Stimulated activated CD4-positive, alpha-beta T cell treated with anti-CD3 and anti-CD28 coated beads, Interleukin-4, amount 100 ng/mL, for 24 hours (primary cell): ENCODE data around the gene GNAI1.

Experiments
- DNase-seq: peaks from one replicate; pipeline ENCODE4 v3.0.0-alpha.2; 2020

The GNAI1 gene

GRCh38 chr7:80165177-80165576 lies 30.5 kb downstream of the GNAI1 start:
- DNase-seq, result no peak

- DNase-seq, result no peak
Measured at GRCh38 chr7:80170445-80170844, 35.8 kb downstream of the GNAI1 start.

GRCh38 chr7:80172387-80172786 lies 37.8 kb downstream of the GNAI1 start:
- DNase-seq, result no peak

GRCh38 chr7:80175744-80176143 lies 41.1 kb downstream of the GNAI1 start:
- no peak for DNase-seq

DNA sequence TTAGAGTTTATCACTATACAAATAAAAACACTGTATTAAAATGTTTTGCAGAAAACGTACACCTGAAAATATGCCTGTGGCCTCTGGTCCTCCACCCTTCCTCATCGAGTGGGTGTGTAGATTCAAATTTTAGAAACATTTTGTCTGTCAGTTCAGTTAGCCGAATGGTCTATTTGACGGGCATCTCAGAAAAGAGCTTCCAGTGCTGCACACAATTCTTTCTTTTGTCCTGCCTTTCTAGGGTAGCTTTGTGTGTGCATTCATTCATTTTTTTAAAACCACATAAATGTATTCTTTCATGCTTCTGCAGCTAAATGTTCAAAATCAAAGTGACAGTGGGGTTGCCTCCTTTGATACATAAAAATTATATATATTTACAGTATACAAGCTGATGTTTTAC lies 46.8 kb downstream of the GNAI1 start:
- DNase-seq, result no peak

- DNase-seq, result no peak
Measured at GRCh38 chr7:80182630-80183276, 48.1 kb downstream of the GNAI1 start.

- DNase-seq, result no peak
Measured at GRCh38 chr7:80183351-80183750, 48.7 kb downstream of the GNAI1 start.

DNA sequence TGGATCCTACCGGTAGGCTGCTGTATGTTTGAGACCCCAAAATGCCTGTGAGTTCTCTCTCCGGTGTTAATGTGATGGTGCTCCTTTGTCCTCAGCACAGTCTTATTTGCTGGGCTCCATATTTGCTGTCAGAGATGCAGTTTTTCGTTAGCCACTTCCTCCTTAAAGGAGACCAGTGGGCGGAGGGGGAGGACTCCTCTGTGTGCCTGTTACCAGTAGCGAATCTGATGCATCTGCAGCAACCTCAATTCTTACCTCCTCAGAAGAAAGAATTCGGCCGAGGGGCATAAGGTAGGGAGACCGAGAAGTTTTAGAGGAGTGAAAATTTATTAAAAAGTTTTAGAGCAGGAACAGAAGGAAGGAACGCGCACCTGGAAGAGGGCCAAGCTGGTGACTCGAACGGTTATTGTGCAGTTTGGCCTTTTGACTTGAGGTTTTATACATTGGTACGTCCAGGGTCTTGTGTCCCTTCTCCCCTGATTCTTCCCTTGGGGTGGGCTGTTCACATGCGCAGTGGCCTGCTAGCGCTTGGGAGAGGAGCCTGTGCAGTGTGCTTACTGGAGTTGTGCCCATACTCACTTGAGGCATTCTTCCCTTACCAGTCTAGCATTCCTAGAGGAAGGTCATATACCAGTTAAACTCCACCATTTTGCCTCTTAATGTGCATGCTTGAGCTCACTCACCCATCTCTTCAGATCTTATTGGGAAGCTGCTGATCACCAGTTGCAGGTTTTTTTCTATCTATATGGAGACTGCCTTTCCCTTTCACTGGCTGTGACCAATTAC lies 49.5 kb downstream of the GNAI1 start:
- DNase-seq, result no peak

- DNase-seq, result no peak
Measured at GRCh38 chr7:80184693-80185092, 50.1 kb downstream of the GNAI1 start.

DNA sequence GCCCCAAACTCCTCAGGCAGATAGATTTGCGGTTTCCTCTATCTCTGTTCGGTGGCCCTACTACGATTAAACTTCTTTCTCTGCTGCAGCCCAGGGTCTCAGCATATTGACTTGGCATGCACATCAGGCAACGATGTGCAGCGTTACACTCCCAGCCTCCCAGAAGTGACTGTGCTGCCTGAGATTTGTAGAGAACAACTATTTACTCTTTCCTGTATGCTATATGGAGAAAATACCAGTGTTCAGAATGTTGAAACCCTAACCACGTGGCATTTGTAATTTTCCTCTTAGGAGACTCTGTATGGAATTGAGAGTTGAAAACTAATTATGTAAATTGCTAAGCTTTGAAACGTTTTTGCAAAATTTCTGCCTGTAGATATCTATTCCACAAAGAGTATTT lies 50.9 kb downstream of the GNAI1 start:
- DNase-seq, result no peak

- no peak for DNase-seq
Measured at GRCh38 chr7:80186721-80187120, 52.1 kb downstream of the GNAI1 start.

DNA sequence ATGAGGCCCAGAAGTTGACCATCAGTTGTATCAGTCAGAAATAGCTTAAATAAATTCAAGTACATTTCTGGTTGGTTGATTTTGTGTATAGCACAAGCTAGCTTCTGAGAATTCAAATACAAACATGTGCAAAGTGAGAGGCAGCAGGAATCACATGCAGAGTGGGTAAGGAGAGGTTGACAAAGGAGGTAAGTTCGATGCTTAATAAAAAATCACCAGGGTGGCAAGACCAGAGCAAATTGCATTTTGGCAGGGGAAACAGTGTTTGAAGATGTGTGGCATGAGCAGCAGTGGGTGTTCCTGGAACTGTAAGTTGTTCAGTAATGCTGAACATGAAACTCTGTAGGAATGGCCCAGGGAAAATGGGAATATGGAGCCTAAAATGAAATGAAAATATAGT lies 52.6 kb downstream of the GNAI1 start:
- no peak for DNase-seq

GRCh38 chr7:80187727-80188126 lies 53.1 kb downstream of the GNAI1 start:
- no peak for DNase-seq

- DNase-seq, result no peak
Measured at GRCh38 chr7:80189638-80190037, 55.0 kb downstream of the GNAI1 start.

DNA sequence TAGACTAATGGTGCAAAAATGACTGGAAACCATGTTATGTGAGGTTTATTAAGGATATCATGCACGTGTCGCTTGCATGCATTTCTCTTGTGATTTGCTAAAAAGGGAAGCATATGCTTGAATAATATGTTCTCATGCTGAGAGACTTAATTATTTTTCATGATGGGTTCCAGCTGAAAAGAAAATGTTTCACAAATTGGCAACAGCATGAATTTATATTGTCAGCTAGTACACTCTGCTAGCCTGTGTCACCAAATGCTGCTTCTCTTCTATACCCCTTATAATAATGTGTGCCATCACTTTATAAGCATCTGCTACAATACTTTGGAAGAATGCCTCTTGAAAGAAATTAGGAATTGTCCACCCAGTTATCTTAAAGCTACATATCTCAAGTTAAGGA lies 63.0 kb downstream of the GNAI1 start:
- DNase-seq, result no peak

GRCh38 chr7:80199051-80199450 lies 64.4 kb downstream of the GNAI1 start:
- DNase-seq, result no peak

DNA sequence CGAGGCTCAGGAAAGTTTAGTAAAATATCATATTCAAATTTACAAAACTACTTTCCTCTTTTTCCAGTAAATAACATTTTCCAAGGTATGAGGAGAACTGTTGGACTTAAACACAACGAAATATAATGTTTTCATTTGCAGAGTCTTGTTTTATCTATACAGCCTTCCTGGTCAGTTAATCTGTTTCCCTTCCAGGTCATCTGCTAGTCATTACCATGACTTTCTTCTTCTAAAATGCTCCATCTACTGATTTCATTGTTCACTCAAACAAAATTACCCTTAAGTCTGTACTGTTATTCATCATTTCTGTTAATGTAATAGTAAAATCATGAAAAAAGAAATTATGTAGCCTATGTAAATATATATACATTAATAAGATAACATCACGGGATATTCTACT lies 69.8 kb downstream of the GNAI1 start:
- DNase-seq, result no peak

GRCh38 chr7:80204919-80205318 lies 70.3 kb downstream of the GNAI1 start:
- no peak for DNase-seq

- no peak for DNase-seq
Measured at GRCh38 chr7:80206763-80207162, 72.1 kb downstream of the GNAI1 start.

DNA sequence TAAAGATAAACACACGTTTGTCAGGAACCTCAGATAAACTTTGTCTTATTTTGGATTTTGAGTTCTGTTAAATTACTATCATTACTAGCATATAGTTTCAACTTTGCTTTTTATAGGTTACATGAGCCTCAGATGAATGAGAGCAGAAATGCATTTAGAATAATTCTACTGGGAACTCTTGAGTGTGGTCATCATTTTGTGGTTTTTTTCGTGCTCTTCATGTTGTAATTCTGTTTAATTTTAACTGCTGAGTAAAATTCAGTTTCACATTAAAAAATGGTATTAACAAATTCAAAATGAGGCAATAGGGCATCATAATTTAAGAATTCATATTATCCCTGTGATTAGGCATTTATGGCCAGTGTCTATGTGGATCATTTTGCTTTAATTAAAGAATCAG lies 72.9 kb downstream of the GNAI1 start:
- DNase-seq, result no peak

GRCh38 chr7:80208700-80209099 lies 74.1 kb downstream of the GNAI1 start:
- DNase-seq, result no peak

DNA sequence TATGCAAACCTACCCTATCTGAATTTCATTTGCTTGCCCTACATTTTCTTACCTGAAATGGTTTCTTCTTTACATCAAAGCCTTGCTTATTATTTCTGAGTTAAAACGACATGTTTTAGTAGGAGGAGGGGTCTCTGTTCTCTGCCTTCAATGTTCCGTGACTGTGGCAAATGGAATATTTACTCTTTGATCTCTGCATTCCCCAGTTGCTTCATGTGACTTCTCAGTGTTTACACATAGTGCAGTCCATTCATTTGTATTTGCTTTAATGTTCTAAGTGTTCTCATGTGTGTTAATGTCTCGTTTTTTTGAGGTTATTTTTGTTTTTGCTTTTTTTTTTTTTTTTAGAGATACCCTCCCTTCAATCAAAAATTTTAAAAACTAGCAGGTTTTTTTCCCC lies 75.8 kb downstream of the GNAI1 start:
- no peak for DNase-seq

GRCh38 chr7:80213814-80214213 lies 79.2 kb downstream of the GNAI1 start:
- DNase-seq, result no peak

DNA sequence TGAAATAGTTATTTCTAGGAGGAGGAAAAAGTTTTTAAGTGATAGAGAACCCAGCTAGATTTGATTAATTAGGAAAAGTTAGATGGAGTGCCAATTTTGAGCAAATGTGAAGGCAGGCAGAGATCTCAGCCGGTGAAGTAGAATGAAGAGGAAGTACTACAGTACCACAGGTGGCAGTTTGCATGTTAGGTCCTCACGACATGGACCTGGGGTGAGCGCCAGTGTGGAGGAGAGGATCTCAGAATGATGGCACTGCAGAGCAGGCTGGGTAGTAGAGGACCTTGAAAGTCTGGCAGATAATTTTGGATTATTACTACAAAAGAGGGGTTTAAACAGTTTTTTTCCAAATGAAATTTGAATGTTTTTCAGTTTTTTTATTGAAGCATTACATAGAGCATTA lies 81.1 kb downstream of the GNAI1 start:
- no peak for DNase-seq
